ENCODE measurements around the gene CLCN3.

DNA sequence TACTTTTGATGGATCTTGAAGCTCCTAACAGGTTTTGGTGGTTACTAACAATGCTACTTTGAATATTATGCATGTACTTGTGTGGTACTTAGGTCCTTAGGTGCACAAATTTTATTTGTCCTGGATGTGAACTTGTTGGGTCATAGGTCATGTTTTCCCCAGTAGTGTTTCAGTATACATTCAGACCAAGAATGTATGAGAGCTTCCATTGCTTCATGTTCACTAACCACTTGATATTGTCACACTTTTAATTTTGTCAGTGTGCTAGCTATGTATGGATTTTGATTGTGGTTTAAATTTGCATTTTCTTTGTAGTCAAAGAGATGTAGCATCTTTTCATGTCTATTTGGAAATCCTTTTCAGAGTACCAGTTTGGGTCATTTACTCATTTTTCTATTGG, 32.2 kb downstream of the CLCN3 start:
- TF ChIP-seq, protein P1, sequence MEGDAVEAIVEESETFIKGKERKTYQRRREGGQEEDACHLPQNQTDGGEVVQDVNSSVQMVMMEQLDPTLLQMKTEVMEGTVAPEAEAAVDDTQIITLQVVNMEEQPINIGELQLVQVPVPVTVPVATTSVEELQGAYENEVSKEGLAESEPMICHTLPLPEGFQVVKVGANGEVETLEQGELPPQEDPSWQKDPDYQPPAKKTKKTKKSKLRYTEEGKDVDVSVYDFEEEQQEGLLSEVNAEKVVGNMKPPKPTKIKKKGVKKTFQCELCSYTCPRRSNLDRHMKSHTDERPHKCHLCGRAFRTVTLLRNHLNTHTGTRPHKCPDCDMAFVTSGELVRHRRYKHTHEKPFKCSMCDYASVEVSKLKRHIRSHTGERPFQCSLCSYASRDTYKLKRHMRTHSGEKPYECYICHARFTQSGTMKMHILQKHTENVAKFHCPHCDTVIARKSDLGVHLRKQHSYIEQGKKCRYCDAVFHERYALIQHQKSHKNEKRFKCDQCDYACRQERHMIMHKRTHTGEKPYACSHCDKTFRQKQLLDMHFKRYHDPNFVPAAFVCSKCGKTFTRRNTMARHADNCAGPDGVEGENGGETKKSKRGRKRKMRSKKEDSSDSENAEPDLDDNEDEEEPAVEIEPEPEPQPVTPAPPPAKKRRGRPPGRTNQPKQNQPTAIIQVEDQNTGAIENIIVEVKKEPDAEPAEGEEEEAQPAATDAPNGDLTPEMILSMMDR (IDR thresholded peaks at IDR 0.05; ENCODE audit: low read depth, low read length, missing input control): no peak
- TF ChIP-seq GABPA (IDR thresholded peaks at IDR 0.05 in 1 of 2, conservative IDR thresholded peaks at IDR 0.05 in 1 of 2) (no peak), SP1 (IDR thresholded peaks at IDR 0.05) (no peak), YY1 (IDR thresholded peaks at IDR 0.05) (no peak), FOXA2 (IDR thresholded peaks at IDR 0.05) (no peak), EGR1 (IDR thresholded peaks at IDR 0.05; ENCODE audit: low read depth in 2 of 2) (no peak), RAD21 (IDR thresholded peaks at IDR 0.05) (no peak), TAF1 (conservative IDR thresholded peaks at IDR 0.05) (no peak)
- TF ChIP-seq, protein P2, sequence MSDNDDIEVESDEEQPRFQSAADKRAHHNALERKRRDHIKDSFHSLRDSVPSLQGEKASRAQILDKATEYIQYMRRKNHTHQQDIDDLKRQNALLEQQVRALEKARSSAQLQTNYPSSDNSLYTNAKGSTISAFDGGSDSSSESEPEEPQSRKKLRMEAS (IDR thresholded peaks at IDR 0.05): no peak
- TF ChIP-seq, protein P3, sequence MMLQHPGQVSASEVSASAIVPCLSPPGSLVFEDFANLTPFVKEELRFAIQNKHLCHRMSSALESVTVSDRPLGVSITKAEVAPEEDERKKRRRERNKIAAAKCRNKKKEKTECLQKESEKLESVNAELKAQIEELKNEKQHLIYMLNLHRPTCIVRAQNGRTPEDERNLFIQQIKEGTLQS (IDR thresholded peaks at IDR 0.05): no peak
- TF ChIP-seq, protein P4, sequence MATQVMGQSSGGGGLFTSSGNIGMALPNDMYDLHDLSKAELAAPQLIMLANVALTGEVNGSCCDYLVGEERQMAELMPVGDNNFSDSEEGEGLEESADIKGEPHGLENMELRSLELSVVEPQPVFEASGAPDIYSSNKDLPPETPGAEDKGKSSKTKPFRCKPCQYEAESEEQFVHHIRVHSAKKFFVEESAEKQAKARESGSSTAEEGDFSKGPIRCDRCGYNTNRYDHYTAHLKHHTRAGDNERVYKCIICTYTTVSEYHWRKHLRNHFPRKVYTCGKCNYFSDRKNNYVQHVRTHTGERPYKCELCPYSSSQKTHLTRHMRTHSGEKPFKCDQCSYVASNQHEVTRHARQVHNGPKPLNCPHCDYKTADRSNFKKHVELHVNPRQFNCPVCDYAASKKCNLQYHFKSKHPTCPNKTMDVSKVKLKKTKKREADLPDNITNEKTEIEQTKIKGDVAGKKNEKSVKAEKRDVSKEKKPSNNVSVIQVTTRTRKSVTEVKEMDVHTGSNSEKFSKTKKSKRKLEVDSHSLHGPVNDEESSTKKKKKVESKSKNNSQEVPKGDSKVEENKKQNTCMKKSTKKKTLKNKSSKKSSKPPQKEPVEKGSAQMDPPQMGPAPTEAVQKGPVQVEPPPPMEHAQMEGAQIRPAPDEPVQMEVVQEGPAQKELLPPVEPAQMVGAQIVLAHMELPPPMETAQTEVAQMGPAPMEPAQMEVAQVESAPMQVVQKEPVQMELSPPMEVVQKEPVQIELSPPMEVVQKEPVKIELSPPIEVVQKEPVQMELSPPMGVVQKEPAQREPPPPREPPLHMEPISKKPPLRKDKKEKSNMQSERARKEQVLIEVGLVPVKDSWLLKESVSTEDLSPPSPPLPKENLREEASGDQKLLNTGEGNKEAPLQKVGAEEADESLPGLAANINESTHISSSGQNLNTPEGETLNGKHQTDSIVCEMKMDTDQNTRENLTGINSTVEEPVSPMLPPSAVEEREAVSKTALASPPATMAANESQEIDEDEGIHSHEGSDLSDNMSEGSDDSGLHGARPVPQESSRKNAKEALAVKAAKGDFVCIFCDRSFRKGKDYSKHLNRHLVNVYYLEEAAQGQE (IDR thresholded peaks at IDR 0.05): no peak
- TF ChIP-seq, protein P5, sequence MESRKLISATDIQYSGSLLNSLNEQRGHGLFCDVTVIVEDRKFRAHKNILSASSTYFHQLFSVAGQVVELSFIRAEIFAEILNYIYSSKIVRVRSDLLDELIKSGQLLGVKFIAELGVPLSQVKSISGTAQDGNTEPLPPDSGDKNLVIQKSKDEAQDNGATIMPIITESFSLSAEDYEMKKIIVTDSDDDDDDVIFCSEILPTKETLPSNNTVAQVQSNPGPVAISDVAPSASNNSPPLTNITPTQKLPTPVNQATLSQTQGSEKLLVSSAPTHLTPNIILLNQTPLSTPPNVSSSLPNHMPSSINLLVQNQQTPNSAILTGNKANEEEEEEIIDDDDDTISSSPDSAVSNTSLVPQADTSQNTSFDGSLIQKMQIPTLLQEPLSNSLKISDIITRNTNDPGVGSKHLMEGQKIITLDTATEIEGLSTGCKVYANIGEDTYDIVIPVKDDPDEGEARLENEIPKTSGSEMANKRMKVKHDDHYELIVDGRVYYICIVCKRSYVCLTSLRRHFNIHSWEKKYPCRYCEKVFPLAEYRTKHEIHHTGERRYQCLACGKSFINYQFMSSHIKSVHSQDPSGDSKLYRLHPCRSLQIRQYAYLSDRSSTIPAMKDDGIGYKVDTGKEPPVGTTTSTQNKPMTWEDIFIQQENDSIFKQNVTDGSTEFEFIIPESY (IDR thresholded peaks at IDR 0.05): no peak
